Panc1 (cell line): Measurements from ENCODE around the gene CDC45.

Experiments used
- TF ChIP-seq, protein P1 (sequence below): fragments of 450-650 bp; IDR thresholded peaks from 2 replicates; pipeline ENCODE4 v1.5.1; 2017; ENCODE audit warnings: mild to moderate bottlenecking
- TF ChIP-seq, protein P2 (sequence below), 2 experiments: IDR thresholded peaks; 2 replicates each; pipeline ENCODE4 v1.6.1; 2011 to 2012; ENCODE audit warnings: low read depth in 2 of 2, control low read depth in 1 of 2, low read length in 1 of 2, mild to moderate bottlenecking in 1 of 2, moderate library complexity in 1 of 2; ENCODE audit not compliant: insufficient read depth in 1 of 2

DNA sequence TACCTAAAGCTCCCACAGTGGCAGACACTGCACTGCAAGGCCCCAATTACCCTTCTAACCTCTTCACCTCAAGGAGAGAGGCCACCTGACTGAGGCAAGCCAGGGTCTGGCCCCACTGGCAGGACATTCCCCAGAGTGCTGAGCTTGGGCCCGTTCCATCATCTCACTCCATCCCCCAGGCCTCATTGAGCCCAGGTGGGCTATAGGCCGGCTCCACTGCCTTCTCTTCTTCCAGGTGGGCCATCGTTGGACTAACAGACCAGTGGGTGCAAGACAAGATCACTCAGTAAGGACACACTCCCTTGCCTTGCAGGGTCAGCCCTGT lies 19.1 kb downstream of the CDC45 start:
- TF ChIP-seq, protein P1, sequence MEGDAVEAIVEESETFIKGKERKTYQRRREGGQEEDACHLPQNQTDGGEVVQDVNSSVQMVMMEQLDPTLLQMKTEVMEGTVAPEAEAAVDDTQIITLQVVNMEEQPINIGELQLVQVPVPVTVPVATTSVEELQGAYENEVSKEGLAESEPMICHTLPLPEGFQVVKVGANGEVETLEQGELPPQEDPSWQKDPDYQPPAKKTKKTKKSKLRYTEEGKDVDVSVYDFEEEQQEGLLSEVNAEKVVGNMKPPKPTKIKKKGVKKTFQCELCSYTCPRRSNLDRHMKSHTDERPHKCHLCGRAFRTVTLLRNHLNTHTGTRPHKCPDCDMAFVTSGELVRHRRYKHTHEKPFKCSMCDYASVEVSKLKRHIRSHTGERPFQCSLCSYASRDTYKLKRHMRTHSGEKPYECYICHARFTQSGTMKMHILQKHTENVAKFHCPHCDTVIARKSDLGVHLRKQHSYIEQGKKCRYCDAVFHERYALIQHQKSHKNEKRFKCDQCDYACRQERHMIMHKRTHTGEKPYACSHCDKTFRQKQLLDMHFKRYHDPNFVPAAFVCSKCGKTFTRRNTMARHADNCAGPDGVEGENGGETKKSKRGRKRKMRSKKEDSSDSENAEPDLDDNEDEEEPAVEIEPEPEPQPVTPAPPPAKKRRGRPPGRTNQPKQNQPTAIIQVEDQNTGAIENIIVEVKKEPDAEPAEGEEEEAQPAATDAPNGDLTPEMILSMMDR, result no peak
- TF ChIP-seq, protein P2, sequence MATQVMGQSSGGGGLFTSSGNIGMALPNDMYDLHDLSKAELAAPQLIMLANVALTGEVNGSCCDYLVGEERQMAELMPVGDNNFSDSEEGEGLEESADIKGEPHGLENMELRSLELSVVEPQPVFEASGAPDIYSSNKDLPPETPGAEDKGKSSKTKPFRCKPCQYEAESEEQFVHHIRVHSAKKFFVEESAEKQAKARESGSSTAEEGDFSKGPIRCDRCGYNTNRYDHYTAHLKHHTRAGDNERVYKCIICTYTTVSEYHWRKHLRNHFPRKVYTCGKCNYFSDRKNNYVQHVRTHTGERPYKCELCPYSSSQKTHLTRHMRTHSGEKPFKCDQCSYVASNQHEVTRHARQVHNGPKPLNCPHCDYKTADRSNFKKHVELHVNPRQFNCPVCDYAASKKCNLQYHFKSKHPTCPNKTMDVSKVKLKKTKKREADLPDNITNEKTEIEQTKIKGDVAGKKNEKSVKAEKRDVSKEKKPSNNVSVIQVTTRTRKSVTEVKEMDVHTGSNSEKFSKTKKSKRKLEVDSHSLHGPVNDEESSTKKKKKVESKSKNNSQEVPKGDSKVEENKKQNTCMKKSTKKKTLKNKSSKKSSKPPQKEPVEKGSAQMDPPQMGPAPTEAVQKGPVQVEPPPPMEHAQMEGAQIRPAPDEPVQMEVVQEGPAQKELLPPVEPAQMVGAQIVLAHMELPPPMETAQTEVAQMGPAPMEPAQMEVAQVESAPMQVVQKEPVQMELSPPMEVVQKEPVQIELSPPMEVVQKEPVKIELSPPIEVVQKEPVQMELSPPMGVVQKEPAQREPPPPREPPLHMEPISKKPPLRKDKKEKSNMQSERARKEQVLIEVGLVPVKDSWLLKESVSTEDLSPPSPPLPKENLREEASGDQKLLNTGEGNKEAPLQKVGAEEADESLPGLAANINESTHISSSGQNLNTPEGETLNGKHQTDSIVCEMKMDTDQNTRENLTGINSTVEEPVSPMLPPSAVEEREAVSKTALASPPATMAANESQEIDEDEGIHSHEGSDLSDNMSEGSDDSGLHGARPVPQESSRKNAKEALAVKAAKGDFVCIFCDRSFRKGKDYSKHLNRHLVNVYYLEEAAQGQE (IDR thresholded peaks at IDR 0.05; ENCODE audit: insufficient read depth in 1 of 2, low read depth in 2 of 2, low read length in 1 of 2), result no peak
